Fibroblast of skin of scalp (primary cell): Measurements from ENCODE around the gene CIROP.

Source experiments
- DNase-seq: peaks from one replicate; pipeline ENCODE4 v3.0.0-alpha.2; 2013

Gene CIROP

DNA sequence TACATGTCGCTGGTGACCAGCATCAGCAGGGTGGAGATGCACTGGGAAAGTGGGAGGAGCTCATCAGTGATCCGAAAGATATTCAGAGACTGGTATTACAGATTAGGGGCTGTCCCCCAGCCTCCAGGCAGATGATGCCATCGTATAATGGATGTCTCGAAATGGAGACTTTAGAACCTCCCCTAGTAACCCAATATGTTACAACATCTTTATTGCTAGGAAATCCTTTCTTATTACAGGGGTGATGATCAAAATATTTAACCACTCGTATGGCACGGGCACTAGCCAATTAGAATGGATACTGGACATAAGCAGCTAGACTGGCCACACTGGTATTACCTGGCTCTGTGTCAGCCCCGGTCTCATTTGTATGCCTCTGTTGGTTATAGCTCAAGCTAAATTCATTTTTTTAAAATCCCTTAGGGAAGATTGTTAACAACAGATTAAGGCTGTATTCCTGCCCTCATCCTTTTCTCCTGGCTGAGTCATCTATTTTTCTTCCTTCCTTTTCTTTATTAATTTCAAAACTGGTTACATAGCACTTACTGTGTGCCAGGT lies 25.0 kb upstream of the CIROP start:
- no peak for DNase-seq

- no peak for DNase-seq
Measured at GRCh38 chr14:23128969-23129758, 24.4 kb upstream of the CIROP start.

- DNase-seq = no peak
Measured at GRCh38 chr14:23127861-23128260, 23.1 kb upstream of the CIROP start.

DNA sequence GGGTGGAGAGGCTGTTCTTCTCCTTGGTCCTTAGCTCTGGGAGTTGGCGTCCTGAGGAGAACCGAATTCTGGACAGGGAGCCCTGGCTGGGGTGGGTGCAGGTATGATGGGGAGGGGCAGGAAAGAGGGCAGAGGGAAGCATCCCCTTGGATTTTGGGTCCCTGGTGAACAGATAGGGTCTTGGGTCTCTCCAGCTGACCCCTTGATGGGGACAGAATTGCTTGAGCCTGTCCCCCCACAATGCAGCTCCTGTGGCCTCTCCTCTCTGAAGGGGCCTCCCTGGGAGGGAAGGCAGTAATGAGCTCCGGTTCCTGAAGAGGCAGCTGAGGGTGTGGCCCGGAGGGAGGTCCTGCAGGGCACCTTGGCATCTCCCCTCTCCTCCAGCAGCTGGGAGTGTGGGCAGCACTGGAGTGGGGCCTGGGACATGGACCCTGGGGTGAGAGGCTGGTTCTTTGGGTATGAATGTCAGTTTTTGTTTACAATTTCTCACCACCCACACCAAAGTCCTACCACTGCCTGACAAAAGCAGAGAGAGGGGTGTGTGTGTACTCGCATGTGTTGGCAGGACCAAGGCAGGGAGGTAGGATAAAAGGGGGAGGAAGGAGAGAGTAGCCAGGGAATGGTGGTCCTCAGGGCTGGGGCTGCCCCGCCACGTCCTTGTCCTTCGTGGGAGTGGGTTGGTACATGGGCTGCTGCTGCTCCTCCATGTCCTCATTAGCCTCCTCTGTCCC lies 21.9 kb upstream of the CIROP start:
- no peak for DNase-seq

DNA sequence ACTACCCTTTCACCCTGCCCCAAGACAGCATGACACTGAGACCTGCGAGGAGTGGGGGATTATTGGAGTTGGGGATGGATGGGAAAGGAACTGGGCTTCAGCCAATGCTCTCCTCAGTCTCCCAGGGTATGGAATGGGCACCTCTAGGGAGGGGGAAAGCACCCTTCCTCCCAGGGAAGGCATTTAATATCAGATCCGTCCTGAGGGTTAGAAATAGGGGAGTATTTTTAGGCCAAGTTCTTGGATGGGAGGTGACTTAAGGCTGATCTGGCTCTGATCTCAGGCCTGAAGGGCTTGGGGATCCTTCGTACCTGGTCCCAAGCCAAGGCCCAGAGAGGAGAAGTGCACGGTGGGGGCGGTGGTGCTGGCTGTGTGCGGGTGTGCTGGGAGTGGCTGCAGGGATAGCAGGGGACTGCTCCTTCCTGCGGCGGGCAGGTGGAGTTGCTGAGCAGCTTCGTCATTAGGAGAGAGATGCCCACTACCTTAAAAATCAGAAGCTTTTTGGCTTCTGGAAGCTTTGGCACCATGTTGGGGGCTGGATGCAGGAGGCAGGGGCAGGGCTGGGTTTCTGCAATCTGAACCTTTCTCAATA lies 21.2 kb upstream of the CIROP start:
- DNase-seq = no peak

DNA sequence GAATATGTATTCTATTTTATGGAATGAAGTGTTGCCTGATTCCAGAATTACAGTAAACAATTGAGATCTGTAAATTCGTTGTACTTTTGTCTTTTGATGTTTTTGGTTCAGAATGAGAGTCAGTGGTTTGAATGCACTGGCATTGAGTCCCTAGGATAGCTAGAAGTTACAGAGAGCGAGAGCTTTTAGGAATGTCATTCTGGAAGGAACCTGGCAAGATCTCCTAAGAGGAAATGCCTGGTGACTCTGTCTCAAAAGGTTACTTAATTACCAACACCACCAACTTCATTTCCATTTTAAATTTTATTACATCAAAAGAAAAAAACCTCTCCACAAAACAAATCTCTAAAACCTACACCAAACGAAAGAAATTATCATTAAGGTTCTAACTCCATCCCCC lies 20.2 kb upstream of the CIROP start:
- DNase-seq = no peak

- DNase-seq = no peak
Measured at GRCh38 chr14:23124337-23124954, 19.7 kb upstream of the CIROP start.

DNA sequence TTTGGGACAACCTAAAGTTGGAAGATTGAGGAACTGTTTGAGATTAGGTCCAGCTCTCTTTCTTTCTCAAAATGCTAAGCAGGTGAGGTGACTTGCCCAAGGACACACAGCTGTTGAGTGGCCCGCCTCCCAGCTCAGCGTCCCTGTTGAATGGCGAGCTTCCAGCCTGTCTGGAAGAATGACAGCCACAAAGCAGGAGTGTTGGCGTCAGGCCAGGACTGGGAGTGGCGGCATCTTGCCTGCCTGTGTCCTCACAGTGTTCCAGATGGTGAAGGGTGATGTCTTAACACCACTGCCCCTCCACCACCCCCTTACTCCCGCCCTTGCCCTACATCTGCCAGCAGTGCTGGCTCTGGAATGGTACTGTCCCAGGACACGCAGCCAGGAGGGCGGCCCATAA lies 18.6 kb upstream of the CIROP start:
- DNase-seq = peak; percentile 28

DNA sequence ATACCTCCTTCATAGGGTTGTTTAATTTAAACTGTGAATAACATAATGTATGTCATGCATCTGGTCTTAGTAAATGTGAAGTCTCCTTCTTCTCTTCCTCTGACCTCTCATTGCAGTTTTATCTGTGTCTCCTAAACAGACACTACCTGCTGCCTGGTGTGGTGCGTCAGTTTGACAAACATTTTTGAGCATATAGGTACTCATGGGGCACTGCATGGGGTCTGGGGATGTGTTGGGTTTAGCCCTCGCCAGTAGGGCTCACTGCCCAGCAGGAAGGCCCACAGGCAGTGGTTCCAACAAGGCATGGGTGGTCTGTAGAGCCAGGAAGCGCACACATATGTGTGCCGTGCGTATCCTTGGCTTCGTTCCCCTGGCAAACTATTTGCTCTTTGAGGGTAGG lies 17.3 kb upstream of the CIROP start:
- no peak for DNase-seq

GRCh38 chr14:23121361-23121771 lies 16.6 kb upstream of the CIROP start:
- DNase-seq = no peak

- DNase-seq = peak; percentile 84
Measured at GRCh38 chr14:23120541-23121251, 15.9 kb upstream of the CIROP start.

- no peak for DNase-seq
Measured at GRCh38 chr14:23119363-23120327, 14.9 kb upstream of the CIROP start.

DNA sequence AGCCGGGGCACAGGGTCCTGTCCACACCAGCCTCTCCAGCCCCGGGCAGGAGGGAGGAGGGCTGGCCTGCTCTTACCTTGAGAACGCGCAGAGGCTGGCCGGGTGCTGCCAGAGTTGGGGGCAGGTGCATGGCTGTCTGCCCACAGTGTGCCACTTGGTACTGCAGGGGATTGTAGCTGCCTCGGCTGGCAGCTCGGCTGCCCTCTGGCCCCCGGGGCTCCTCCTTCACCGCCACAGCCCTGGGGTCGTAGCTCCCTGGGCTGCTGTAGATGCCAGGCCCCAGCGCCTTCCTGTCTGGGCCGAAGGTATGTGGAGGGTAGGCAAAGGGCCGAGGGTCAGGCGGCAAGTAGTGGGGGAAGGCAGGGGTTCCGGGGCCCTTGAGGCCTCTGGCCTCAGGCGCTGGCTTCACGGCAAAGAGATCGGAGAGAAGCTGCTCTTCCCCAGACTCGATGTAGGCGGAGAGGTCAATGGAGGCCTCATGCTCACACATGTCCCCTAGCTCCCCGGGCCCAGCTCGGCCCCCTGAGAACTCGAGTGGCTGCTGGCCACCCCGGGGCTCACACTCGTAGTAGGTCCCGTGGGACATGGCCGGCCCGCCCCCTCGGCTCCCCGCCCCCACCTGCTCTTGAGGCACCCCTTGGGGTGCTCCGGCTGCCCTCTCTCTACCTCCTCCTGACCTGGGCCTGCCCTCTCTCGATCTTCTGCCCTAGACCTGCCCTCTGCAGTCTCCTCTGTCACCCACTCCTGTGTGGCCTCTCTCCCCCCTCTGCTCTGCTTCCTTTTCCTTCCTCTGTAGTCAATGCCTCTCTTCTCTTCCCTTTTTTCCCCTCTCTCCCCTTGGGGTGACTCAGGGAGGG lies 13.9 kb upstream of the CIROP start, which contains the start of gene CEBPE:
TSS of gene CEBPE (minus strand) at position 750 of the 857 bp plus-strand sequence. CDS start at position 586, 164 bp downstream.
- no peak for DNase-seq

DNA sequence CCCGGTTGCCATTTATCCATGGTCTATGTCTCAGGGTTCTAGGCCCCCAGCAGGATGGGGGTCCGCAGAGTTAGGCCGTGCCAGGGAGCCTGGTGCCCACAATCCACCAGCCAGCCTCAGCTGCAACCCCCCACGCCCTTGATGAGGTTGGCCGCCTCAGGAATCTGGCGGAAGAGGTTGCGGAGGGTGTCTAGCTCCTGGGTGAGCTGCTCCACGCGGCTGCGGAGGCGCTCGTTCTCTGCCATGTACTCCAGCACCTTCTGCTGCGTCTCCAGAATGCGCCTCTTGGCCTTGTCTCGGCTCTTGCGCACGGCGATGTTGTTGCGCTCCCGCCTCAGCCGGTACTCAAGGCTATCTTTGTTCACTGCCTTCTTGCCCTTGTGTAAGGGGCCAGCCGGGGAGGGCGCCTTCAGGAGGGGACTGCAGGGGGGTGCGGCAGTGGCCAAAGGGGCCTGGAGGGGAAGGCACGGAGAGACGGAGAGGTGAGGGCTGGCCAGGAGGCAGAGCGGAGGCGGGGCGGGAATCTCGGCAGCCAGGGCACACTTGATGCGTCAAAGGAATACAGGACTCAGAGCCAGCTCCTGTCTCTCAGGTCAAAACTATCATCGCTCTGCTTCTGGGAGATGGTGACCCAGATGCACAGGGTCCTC lies 12.7 kb upstream of the CIROP start:
- DNase-seq = no peak

DNA sequence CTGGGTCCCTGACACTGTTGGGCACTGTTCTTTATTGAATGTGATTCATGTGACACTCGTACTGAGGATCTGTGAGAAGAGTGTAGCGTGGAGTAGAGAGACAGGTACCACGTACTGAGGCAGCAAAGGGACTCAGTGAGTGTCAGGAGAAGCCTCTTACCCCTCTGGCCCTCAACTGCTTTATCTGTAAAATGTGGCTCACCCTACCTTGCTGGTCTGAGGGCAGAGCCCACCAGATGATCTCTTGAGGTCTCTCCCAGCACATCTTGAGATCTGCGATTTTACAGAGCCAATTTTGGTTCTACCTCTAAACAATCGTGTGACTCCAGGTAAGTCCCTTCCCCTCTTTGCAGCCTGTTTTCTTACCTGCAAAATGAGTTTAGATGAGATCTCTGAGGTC lies 11.1 kb upstream of the CIROP start:
- DNase-seq = no peak

GRCh38 chr14:23115039-23115731 lies 10.4 kb upstream of the CIROP start:
- DNase-seq = peak; percentile 94

DNA sequence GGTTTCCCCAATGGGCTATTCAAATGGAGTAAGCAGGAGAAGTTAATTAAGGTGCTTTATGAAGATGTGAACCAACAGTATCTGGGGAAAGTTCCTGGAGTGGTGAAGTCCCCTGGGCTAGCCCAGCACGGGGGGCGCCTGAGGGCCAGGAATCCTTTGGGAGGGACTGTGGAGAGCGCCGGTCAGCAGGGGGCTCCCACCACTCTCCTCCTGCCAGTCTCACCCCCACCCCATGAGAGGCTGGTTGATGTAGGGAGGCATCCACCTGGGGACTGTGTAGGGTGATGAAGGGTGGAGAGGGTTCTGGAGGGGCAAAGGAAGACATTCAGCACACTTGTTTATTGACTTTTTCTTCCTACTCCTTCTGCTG lies 9.9 kb upstream of the CIROP start:
- no peak for DNase-seq

DNA sequence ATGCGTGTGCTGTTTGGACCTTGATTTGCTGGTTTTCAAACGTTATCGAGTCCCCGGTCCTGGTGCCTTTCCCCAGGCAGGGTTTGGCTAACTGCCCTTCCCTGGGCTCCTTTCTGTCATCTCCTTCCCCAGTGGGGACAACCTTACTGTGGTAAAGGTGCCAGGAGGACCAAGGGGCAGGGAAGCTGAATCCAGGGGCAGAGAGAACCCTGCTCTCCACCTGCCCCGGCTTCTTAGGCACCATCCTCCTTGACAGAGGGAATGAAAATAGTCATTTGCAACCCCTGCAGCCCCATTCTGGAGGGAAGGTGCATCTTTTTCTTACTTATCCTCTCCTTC lies 9.3 kb upstream of the CIROP start:
- DNase-seq = no peak
